ENCODE measurements around the gene SDK2.

SDK2 gene

DNA sequence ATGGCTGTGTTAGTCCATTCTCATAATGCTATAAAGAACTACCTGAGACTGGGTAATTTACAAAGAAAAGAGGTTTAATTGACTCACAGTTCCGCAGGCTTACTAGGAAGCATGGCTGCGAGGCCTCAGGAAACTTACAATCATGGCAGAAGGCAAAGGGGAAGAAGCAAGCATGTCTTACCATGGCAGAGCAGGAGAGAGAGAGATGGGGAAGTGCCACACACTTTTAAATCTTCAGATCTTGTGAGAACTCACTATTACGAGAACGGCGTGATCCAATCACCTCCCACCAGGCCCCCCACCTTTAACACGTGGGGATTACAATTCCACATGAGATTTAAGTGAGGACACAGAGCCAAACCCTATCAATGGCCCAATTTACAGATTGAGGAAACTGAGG is 96.5 kb downstream of the SDK2 start:
- no peak overlapping the region for H3K4me3 ChIP-seq (ENCODE audit: low read depth, low read length)
- H3K9ac ChIP-seq (ENCODE audit: low read depth, low read length): no peak overlapping the region
- H3K36me3 ChIP-seq (ENCODE audit: control insufficient read depth, insufficient read depth, low read length): no peaks in the 10 kb centered on the region
- H3K4me1 ChIP-seq (ENCODE audit: control insufficient read depth, insufficient read depth, low read length): peaks cover 7% of the 10 kb centered on the region
- H3K9me3 ChIP-seq (ENCODE audit: control insufficient read depth, insufficient read depth, low read length): no peaks in the 10 kb centered on the region
- no peaks in the 10 kb centered on the region for H3K27me3 ChIP-seq (ENCODE audit: control insufficient read depth, insufficient read depth, low read length)

GRCh38 chr17:73546770-73547536 is 97.3 kb downstream of the SDK2 start:
- Histone ChIP-seq H3K9me3 (ENCODE audit: control insufficient read depth, insufficient read depth, low read length) (no peaks in the 10 kb centered on the region), H3K4me3 (ENCODE audit: low read depth, low read length) (no peak overlapping the region), H3K36me3 (ENCODE audit: control insufficient read depth, insufficient read depth, low read length) (no peaks in the 10 kb centered on the region), H3K4me1 (ENCODE audit: control insufficient read depth, insufficient read depth, low read length) (peaks cover 5% of the 10 kb centered on the region), H3K9ac (ENCODE audit: low read depth, low read length) (peak overlapping the region; percentile 60), H3K27me3 (ENCODE audit: control insufficient read depth, insufficient read depth, low read length) (no peaks in the 10 kb centered on the region)

- Histone ChIP-seq H3K27me3 (ENCODE audit: control insufficient read depth, insufficient read depth, low read length) (no peaks in the 10 kb centered on the region), H3K36me3 (ENCODE audit: control insufficient read depth, insufficient read depth, low read length) (no peaks in the 10 kb centered on the region), H3K4me3 (ENCODE audit: low read depth, low read length) (no peak overlapping the region), H3K9me3 (ENCODE audit: control insufficient read depth, insufficient read depth, low read length) (no peaks in the 10 kb centered on the region), H3K4me1 (ENCODE audit: control insufficient read depth, insufficient read depth, low read length) (peaks cover 5% of the 10 kb centered on the region), H3K9ac (ENCODE audit: low read depth, low read length) (peak overlapping the region; percentile 60)
Measured at GRCh38 chr17:73546114-73546513, 98.1 kb downstream of the SDK2 start.

DNA sequence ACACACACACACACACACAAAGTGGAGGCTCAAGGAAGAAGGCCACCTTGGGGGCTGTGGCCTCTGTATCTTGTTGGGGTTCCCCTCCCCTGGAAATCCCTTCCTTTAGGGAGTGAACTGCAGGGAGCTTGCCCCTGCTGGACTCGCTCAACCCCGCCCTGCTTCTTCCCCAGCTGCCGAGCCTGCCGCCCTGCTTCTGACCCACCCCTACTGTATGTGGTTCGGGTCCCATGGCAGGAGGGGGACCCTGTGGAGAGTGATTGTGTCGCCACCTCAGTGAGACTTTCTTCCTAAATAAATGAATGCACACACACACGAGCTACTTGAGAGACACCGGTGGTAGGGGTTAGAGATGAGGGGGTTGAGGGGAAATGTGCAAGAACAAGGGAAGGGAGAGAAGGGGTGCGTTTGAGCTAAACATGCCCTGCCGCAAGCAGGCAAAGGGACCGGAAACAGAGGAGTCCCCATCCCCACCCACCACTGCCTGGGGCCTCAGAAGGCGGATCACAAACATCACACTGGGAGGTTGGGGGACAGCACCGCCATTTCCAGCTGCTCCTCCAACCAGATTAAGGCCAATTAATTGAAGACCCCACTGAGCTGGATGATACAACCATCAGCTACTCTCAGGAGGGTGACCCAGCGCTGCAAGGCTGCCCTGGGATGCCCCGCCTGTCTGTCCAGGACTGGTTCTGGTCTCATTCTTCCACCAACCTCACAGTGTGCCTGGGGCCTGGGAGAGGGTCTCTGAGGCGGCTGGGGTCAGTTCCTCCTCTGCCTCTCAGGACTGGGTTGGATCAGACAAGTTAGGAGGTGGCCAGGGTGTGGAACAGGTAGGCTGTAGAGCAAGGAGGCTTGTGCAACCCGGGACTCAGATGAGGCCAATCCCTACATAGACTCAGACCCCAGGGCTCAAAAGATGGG is 98.9 kb downstream of the SDK2 start:
- no peaks in the 10 kb centered on the region for H3K9me3 ChIP-seq (ENCODE audit: control insufficient read depth, insufficient read depth, low read length)
- no peaks in the 10 kb centered on the region for H3K36me3 ChIP-seq (ENCODE audit: control insufficient read depth, insufficient read depth, low read length)
- peaks cover 5% of the 10 kb centered on the region for H3K4me1 ChIP-seq (ENCODE audit: control insufficient read depth, insufficient read depth, low read length)
- no peak overlapping the region for H3K9ac ChIP-seq (ENCODE audit: low read depth, low read length)
- H3K27me3 ChIP-seq (ENCODE audit: control insufficient read depth, insufficient read depth, low read length): no peaks in the 10 kb centered on the region
- no peak overlapping the region for H3K4me3 ChIP-seq (ENCODE audit: low read depth, low read length)

DNA sequence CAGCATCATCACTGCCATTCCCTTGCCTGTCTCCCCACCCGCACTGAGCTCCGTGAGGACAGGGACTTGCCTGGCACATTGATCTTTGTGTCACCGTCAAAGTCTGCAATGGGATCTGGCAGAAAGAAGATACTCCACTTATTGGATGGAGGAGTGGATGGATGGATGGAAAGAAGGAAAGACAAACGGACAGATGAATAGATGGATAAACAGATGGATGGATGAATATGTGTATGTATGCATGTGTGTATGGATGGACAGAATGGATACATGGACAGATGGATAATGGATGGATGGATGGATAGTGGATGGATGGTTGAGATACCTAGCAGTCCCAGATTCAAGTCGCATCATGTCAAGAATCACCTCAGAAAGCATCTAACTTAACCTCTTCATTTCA is 99.9 kb downstream of the SDK2 start:
- Histone ChIP-seq H3K9ac (ENCODE audit: low read depth, low read length) (no peak overlapping the region), H3K9me3 (ENCODE audit: control insufficient read depth, insufficient read depth, low read length) (no peaks in the 10 kb centered on the region), H3K4me1 (ENCODE audit: control insufficient read depth, insufficient read depth, low read length) (peaks cover 5% of the 10 kb centered on the region), H3K36me3 (ENCODE audit: control insufficient read depth, insufficient read depth, low read length) (no peaks in the 10 kb centered on the region), H3K27me3 (ENCODE audit: control insufficient read depth, insufficient read depth, low read length) (no peaks in the 10 kb centered on the region), H3K4me3 (ENCODE audit: low read depth, low read length) (no peak overlapping the region)

- Histone ChIP-seq H3K4me3 (ENCODE audit: low read depth, low read length) (no peak overlapping the region), H3K36me3 (ENCODE audit: control insufficient read depth, insufficient read depth, low read length) (no peaks in the 10 kb centered on the region), H3K4me1 (ENCODE audit: control insufficient read depth, insufficient read depth, low read length) (peaks cover 4% of the 10 kb centered on the region), H3K27me3 (ENCODE audit: control insufficient read depth, insufficient read depth, low read length) (no peaks in the 10 kb centered on the region), H3K9me3 (ENCODE audit: control insufficient read depth, insufficient read depth, low read length) (no peaks in the 10 kb centered on the region), H3K9ac (ENCODE audit: low read depth, low read length) (no peak overlapping the region)
Measured at GRCh38 chr17:73542323-73542722, 101.9 kb downstream of the SDK2 start.

DNA sequence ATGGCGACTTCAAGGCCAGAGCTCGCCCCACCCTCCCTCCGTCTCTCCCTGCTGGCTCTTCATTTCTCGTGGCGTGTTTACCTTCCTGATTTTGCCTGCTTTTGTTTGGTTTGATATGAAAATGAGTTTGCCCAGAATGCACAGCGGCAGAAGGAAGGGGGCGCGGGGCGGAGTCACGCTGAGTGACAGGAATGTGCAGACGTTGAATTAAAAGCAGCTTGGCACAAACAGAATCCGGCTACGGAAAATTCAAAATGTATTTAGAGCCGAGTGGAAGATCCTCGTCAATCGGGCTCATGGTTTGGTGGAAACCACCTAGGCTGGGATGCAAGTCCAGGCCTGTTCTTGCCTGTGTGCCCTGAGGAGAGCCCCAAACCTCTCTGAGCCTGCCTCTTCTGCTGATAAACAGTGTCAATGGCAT is 102.7 kb downstream of the SDK2 start:
- Histone ChIP-seq H3K27me3 (ENCODE audit: control insufficient read depth, insufficient read depth, low read length) (no peaks in the 10 kb centered on the region), H3K36me3 (ENCODE audit: control insufficient read depth, insufficient read depth, low read length) (no peaks in the 10 kb centered on the region), H3K9ac (ENCODE audit: low read depth, low read length) (no peak overlapping the region), H3K4me3 (ENCODE audit: low read depth, low read length) (no peak overlapping the region), H3K9me3 (ENCODE audit: control insufficient read depth, insufficient read depth, low read length) (no peaks in the 10 kb centered on the region), H3K4me1 (ENCODE audit: control insufficient read depth, insufficient read depth, low read length) (no peaks in the 10 kb centered on the region)

- Histone ChIP-seq H3K9ac (ENCODE audit: low read depth, low read length) (no peak overlapping the region), H3K4me3 (ENCODE audit: low read depth, low read length) (no peak overlapping the region)
Measured at GRCh38 chr17:73541111-73541510, 103.1 kb downstream of the SDK2 start.

DNA sequence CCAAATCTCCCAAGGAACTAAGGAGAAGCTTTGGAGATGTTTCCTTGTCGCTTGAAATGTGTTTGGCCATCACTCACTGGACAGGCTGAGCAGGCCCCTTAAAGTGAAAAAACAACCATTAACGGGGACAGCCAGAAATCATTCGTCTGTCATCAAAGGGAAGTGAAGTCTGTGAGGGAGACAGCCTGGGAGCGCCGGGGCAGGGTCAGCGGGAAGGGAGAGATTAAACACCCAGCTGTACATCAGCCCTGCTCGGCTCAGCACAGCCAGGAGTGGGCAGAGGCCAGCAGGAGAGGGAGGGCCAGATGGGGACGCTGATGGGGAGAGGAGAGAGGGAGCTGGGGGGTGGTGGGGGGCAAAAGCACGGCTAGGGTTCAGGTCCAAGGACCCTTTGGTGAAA is 105.1 kb downstream of the SDK2 start:
- Histone ChIP-seq H3K4me3 (ENCODE audit: low read depth, low read length) (no peak overlapping the region), H3K4me1 (ENCODE audit: control insufficient read depth, insufficient read depth, low read length) (peaks cover 4% of the 10 kb centered on the region), H3K9me3 (ENCODE audit: control insufficient read depth, insufficient read depth, low read length) (no peaks in the 10 kb centered on the region), H3K36me3 (ENCODE audit: control insufficient read depth, insufficient read depth, low read length) (no peaks in the 10 kb centered on the region), H3K27me3 (ENCODE audit: control insufficient read depth, insufficient read depth, low read length) (no peaks in the 10 kb centered on the region), H3K9ac (ENCODE audit: low read depth, low read length) (no peak overlapping the region)

More at GRCh38 chr17:73541111-73541510, 103.1 kb downstream of the SDK2 start:
- no peaks in the 10 kb centered on the region for H3K36me3 ChIP-seq (ENCODE audit: control insufficient read depth, insufficient read depth, low read length)
- H3K4me1 ChIP-seq (ENCODE audit: control insufficient read depth, insufficient read depth, low read length): no peaks in the 10 kb centered on the region
- H3K27me3 ChIP-seq (ENCODE audit: control insufficient read depth, insufficient read depth, low read length): no peaks in the 10 kb centered on the region
- H3K9me3 ChIP-seq (ENCODE audit: control insufficient read depth, insufficient read depth, low read length): no peaks in the 10 kb centered on the region

DNA sequence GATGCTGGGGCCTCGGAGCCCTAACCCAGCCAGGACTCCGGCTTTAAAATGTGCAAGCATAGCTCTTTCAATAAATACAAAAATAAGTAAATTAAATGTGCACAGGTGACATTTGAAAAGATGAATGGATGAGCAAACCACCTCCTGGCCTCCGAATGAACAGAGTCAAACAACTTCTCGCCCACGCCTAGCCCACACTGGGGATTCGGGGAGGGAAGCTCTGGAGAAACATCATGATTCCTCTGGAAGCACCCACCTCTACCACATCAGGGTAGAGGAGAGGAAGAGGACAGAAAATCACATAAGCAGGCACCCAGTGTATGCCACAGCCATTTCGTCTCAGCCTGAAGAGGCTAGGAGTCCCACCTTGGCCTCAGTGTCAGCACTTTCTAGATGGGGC is 105.8 kb downstream of the SDK2 start:
- Histone ChIP-seq H3K9me3 (ENCODE audit: control insufficient read depth, insufficient read depth, low read length) (no peaks in the 10 kb centered on the region), H3K4me3 (ENCODE audit: low read depth, low read length) (no peak overlapping the region), H3K27me3 (ENCODE audit: control insufficient read depth, insufficient read depth, low read length) (no peaks in the 10 kb centered on the region), H3K4me1 (ENCODE audit: control insufficient read depth, insufficient read depth, low read length) (peaks cover 6% of the 10 kb centered on the region), H3K9ac (ENCODE audit: low read depth, low read length) (no peak overlapping the region), H3K36me3 (ENCODE audit: control insufficient read depth, insufficient read depth, low read length) (no peaks in the 10 kb centered on the region)

DNA sequence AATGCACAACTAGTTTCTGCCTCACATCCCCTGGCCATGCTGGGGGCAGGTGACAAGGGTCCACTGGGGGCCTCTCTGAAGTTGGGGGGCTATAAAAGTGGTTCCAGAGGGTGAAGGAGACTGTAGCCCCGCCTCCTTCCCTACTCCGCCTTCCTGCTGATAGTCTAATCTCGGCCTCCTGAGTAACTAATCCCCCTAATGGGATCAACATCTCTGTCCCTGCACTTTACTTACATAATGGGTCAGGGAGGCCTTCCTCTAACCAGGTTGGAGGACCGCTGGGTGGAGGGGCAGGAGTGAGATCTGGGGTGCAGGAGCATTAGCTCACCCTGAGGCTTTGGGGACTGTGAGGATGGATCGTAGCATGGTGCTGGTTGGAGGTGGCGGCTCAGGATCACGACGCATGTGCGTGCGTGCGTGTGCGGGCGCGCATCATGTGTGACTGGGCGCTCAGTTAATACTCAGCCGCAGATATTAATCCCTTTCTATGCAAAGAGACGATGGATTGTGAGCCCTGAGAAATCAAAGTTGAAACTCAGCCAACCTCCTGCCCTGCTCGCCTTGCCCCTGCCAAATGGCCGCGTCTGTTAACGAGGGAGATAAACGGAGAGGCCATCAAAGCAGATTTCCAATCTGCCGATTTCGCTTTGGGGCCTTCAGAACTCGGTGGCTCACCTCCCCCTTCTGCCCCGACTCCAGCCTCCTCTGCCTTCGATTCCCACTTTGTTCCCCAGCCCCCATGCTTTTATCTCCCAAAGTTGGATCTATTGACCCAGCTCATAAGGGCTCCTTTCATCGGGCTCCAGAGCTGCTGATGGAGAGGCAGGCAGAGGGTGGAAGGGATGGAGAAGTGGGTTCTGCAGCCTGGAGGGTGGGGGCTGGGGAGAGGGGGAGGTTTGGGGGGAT is 107.3 kb downstream of the SDK2 start:
- Histone ChIP-seq H3K36me3 (ENCODE audit: control insufficient read depth, insufficient read depth, low read length) (no peaks in the 10 kb centered on the region), H3K4me3 (ENCODE audit: low read depth, low read length) (no peak overlapping the region), H3K9me3 (ENCODE audit: control insufficient read depth, insufficient read depth, low read length) (no peaks in the 10 kb centered on the region), H3K4me1 (ENCODE audit: control insufficient read depth, insufficient read depth, low read length) (peaks cover 6% of the 10 kb centered on the region), H3K27me3 (ENCODE audit: control insufficient read depth, insufficient read depth, low read length) (no peaks in the 10 kb centered on the region), H3K9ac (ENCODE audit: low read depth, low read length) (no peak overlapping the region)
